GM18502 (cell line): ENCODE results near the gene CRNN.

Source experiments
- ATAC-seq: cut with Tn5 transposase; IDR thresholded peaks from one replicate; pipeline ENCODE4 v1.9.1; 2021; ENCODE audit warnings: mild to moderate bottlenecking; ENCODE audit not compliant: unreplicated experiment, poor library complexity

Gene CRNN

DNA sequence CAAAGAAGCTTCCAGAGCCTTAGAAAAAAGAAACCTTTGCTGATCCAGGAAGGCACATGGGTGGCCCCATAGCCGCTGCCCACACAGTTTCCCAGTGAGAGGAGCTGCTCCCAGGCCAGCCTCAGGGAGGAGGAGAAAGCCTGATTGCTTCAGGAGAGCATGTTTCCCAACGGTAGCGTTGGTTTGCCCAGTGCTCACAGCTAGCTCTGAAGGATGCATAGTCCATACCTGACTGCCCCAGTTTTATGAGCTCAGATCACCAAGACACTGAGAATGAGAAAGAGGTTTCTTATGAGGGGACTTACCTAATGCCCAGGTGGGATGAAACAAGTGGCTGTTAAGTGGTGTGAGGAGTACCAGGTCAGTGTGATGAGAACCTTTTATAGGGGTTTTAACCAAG, at the start of gene CRNN:
TSS of gene CRNN (minus strand) at position 355 of the 400 bp plus-strand sequence. CDS start 2,030 bp downstream, outside the sequence.
- no peak for ATAC-seq

DNA sequence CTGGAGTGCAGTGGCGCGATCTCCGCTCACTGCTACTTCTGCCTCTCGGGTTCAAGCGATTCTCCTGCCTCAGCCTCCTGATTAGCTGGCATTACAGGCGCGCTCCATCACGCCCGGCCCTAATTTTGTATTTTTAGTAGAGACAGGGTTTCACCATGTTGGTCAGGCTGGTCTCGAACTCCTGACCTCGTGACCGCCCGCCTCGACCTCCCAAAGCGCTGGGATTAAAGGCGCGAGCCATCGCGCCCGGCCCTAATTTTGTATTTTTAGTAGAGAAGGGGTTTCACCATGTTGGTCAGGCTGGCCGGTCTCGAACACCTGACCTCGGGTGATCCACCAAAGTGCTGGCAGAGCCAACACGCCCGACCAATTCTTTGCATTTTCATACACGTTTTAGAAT, 48.6 kb upstream of the CRNN start:
- no peak for ATAC-seq

DNA sequence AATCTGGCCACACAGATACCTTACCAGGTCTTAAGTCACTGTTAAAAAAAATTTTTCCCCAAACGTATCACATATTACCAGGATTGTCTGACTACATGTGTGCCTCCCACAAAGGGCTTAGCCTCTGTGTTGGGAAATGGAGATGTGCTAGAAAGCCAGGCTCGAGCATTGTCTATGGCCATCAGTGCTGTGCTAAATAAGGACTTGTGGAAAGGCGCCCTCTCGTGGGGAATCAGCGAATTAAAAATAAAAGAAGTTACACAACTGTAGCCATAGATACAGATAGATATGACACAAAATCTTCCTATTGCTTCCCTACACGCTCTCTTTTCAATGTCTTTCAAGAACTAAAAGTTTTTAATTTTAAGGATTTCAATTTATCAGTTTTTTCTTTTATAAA, 47.5 kb upstream of the CRNN start:
- no peak for ATAC-seq

DNA sequence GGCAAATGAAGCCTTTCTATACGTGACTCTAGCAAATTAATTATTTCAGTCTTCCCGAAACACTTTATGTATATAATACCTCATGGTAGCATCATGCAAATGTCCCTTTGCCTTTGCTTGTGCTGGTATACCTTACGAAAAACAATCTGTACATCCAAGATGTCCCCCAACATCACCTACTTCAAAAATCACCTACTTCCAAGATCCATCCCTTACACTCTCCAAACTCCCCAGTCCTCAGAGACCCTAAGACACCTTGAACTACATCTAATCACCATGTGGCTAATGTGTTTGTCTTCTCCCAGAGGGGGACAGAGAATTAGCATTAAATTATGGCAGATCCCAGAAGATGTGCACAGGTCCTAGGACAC, 46.5 kb upstream of the CRNN start:
- no peak for ATAC-seq

DNA sequence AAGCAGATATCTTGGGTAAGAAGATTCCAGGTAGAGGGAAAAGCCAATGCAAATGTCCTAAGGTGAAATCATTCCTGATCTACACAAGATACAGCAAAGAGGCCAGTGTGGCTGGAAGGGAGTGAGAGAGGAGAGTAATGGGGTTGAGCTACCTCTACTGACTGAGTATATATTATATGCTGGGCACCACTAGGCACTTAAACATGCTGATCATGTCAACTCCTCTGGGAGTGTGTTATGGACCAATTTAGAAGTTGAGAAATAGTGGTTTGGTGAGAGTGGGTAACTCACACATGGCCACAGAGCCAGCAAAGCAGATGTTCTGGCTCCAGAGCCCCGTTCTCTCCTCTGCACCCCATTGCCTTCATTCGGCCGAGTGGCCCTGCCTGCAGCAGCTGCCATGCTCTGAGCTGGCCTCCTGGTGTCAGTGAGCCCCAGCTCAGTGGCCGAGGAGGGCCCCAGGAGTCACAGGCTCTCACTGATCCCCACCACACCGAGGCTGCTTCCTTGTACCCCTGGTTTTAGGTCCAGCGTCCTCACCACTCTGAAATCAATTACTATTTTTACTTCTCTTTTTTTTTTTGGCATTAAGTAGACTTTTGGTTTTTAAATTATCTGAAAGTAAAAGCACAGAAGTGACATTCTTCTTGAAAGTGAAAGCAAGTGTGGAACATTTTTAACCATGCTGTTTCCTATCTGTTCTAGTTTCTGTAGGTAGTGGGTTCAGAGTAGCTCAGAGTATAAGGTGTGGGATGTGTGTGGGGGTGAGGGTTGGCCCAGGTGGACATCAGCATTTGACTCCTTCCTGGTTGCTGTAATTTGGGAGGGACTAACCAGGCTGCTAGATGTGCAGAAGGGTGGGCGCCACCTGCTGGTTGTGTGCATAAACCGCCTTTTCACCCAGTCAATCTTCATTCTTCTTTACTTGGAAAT, 45.8 kb upstream of the CRNN start:
- peak; percentile 91 for ATAC-seq

DNA sequence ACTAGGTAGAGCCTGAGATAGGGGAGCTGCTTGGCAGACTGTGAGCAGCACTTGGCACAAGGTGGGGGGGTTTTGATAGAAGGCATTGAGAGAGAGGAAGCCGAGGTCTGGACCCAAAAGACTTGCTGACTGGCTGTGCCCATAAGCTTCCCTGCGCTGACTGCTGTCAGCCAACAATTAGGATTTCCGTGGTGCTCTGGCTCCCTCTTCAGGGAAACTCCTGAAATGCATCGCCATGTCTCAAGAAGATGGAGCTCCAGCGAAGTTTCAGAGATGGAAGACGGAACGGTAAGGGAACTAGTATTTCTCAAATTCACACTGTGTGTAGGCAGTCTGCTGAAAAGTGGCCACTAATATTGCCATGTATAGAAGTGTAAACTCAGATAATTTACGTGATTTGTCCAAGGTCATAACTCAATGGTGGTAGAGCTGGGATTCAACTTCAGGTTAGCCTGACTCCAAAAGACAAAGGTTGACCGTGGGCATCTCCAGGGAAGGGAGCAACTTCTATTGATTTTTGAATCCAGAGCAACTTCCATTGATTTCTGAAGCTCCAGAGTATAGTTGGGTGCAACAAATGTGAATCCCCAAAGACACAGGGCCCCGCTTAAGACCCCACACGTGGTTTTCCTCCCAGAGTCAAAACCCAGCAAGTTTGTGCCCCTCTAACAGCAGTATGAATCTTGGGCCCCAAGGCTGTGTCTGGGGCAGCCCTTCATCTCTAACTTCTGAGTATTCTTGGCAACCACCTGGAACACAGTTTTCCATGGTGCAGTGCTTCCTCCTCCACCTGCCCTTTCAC, 44.5 kb upstream of the CRNN start:
- ATAC-seq, result no peak

DNA sequence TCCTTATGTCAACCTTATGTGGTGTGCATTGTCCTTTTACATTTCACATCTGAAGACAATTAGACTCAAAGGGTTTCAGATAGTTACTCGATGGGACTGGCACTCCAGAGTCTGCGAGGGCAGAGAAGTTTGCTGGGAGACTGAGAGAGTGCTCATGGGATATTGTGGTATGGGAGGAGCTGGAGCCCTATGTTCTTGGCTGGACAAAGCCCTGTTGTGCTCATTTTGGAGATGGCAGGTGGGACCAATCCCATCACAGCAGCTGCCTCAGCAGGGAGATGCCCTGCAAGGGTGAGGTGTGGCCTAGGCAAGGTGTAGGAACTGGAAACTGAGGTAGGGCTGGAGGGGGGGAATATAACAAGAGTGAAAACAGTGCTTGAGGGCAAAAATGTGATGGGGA, 43.5 kb upstream of the CRNN start:
- ATAC-seq, result no peak

DNA sequence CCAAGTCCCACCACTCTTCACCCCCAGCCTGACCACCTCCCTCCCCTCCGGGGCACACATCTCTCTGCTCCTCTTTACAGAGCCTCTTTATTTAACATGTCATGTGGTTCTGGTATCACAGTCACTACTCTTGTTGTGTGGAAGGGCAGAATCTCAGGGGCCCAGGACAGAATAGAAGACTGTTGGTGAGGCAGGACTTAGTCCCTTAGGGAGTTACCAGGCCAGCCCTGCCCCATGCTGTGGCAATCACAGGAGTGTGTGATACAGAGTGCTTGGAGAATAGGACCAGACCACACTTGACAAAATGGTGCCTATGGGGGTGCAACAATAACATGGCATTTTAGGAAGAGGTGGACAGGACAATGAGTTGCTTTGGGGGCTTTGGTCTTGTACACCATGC, 43.0 kb upstream of the CRNN start:
- no peak for ATAC-seq

DNA sequence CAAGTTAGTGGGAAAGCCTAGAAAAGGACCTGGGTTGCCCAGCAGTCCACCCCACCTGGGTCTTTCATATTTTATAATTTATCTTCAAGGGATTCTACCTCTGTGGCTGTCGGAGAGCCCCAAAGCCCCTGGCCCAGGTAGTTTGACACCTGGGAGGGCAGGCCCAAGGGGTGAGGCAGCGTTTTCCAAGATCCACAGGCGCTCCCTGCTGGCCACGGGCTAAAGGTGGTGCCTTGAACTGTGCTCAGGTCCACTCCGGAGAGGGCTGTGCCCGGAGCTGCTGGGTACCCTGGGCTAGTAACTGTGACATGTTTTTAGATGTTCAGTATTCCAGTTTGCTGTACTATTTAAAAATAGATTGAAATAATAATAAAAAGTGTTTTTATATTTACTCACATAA, 37.2 kb upstream of the CRNN start:
- ATAC-seq, result no peak

DNA sequence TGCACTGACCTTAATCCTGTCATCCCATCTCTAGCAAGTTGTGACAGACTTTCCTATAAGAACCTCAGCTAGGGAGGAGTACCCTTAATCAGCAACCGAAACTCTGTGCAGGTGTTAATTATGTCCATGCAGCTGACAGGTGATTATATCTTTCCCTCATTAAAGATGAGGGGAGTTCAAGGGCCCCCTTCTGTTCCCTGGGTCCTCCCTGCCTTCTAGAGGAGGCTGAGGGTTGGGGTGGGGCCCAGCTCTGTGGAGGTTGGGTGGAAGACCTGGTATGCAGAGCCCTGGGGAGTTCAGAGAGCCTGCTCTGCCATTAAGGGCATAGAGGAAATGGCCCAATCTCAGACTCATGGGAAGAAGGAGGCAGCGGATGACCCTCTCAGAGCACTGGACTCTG, 35.6 kb upstream of the CRNN start:
- ATAC-seq, result no peak

DNA sequence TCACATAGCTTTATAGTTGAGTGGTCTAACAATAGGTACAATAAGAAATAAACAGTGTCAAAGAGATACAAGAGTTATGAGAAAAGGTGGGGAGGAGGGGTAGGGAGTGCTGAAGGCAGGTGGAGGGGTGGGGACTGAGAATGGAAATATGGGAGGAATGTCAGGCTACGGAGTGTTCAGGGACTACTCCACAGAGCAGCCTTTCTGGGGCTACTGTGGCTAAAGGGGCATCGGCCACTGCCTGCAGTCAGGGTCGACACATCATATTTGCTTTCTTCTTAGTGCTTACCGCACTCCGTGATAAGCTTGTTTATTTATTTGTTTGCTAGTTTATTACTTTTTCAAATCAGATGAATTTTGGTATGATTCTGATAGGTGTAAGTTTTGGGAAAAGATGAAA, 34.4 kb upstream of the CRNN start:
- no peak for ATAC-seq

DNA sequence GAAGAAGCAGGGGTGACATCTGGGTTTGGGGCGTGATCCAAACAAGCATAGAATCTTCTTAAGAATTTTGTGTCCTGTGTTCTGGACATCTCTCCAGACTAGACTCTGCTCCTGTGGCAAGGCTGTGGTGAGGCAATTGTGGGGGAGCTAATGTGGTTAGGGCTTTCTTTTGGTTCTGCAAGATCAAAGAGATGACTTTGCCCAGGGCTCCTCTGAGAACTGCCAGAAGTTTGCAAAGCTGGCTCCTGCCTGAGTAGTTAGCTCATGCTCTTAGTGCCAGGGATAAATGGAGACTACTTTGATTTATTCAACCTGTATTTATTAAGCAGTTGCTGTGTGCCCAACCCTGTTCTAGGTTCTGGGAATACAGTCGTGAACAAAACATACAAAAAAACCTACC, 34.0 kb upstream of the CRNN start:
- ATAC-seq, result no peak

DNA sequence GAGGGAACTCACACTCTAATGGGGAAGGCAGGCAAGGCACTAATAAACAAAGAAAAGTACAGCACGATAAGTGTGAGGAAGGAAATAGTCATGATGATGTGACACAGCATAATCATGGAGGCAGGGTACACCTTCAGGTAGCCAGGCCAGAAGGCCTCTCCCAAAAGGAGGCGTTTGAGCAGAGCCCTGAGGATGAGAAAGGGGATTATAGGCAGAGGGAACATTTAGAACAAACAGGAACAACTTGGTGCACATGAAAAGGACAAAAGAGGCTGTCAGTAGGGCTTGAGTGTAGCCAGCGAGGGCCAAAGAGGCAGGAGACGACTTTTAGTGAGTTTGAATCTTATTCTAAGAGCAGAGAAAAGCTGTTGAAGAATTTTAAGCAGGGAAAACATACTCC, 33.4 kb upstream of the CRNN start:
- no peak for ATAC-seq

DNA sequence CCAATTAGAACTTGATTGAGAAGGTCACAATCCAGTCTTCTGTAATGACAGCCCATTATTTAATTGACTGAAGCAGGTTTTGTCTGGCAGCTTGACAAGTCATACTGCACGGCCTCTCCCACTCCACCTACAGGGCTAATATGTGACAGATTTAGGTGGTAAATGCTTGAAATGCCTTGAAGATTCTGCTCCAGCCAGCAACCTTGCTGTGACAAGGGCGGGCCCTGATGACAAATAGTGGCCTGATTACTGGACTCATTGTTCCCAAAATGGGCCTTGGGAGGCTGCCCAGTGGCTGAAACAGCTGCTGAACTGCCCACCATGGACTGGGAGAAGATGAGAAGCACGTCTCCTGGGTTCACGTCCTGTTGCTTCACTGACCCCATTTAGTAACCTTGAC, 30.0 kb upstream of the CRNN start:
- no peak for ATAC-seq

DNA sequence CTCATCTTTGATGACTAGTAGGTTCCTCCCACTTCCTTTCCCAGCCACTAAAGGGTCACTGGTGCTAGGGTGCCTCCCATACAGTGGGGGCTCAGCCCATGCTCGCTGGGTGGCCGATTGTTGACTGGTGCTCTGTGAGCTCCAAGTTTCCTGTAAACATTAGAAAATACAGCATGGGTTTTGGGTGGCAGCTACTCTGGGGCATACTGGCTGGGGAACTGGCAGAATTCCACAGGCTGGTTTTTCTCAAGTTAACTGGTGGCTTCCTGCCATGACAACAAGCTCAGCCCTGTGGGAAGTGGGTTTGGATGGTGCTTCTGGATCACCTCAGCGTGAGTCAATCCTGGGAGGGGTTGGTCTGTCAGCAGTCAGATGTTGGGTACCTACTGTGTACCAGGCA, 28.7 kb upstream of the CRNN start:
- ATAC-seq, result no peak

DNA sequence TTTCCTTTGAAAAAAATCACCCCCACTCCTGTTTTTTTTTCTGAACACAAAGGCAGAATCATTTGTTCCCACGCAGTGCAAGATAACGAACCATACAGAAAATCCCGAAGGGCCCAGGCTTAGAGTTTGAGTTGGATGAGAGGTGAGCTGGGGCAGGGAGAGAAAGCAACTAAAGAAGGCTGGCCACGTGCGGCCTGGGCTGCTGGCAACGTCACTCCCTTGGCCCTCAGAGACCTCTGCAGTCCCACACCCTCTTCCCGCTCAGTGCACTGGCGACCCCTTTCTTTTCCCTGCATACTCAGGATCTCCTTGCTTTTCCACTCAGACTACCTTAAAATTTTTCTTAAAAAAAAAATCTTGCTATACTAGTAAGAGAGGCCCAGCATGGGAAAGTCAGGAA, 28.2 kb upstream of the CRNN start:
- no peak for ATAC-seq

DNA sequence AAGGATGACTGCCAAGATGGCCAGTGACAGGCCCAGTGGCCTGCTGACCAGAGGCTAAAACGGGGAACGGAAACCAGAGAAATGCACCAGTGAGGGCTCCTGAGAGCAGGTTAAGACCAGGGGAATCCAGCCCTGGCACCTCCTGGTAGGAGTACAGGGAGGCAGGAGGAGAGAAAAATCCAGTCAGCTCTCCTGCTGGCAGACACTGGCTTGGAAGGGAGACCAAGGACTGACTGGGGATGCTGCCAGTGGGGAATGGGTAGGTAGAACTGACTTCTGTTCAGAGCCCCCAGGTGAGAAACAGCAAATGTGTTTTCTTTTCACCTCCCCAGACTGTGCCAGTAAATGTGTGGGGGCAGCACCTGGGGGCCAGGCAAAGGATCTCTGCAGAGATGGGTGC, 27.7 kb upstream of the CRNN start:
- no peak for ATAC-seq

DNA sequence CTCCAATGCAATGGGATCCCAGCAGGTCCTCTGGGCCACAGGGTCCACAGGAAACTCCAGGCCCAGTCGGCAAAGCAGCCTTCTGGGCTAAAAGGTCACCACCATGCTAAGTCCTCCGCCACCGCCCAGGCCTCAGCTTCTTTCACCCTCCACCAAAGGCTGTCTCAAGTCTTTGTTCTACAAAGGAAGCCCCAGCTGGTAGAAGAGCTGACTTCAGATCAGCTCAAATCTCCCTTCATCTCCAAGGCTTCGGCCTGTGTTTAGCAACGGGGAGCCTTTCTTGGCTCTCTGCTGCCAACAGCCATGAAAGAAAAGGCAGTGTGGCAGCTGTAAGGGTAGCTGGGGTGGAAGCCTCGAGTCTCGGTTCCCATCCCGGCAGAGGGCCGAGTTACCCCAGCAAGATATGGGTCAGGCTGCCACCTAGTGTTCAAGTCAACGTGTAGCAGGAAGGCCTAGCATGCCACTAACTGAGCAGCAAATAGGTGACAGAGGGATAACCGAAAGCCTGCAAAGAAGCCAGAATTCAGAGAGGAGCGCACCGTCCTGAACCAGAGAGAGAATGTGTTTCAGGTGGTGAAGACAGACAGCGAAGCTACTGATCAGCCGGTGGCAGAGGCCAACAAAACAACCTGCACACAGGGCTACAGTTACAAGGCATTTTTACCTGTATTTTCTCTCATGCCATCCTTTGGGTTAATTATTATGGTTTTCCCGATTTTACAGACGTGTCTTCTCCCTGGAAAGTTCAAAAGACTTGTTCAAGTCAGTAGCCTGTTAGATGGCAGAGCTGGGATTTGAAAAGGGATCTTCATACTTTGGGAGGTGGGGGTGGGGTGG, 26.8 kb upstream of the CRNN start:
- peak; percentile 82 for ATAC-seq

DNA sequence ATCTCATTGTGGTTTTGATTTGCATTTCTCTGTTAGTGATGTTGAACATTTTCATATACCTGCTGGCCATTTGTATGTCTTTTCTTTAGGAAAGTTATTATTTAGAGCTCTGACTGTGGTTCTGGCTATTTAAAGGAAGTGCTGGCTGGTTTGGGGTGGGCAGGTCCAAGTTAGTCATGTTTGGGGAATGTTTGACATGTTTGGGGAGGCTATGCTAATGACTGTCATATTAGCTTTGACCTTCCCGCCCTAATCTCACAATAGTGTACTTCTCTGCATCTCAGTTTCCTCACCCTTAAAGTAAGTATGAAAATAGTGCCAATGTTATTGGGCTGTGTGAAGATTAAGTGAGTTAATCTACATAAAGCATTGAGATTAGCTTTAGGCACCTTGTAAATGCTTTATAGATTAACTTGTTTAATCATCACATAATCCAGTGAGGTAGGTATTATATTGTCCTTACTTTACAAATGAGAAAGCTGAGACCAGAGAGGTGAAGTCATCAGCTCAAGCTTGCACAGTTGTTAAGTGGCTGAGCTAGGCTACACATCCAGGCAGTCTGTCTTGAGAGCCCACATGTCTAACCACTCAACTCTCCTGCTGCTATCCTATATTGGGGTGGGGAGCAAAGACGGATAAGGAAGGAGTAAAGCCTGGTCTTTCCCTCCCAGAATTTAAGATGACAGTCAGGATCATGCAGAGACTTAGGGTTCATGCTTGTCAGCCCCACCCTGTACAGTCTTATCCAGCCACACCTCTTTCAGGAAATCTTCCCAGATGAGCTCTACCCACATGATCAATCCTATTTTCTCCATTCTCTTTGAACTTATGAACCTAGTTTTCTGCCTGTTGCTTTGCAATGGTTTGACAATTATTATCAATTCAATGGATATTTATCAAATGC, 22.8 kb upstream of the CRNN start:
- no peak for ATAC-seq

DNA sequence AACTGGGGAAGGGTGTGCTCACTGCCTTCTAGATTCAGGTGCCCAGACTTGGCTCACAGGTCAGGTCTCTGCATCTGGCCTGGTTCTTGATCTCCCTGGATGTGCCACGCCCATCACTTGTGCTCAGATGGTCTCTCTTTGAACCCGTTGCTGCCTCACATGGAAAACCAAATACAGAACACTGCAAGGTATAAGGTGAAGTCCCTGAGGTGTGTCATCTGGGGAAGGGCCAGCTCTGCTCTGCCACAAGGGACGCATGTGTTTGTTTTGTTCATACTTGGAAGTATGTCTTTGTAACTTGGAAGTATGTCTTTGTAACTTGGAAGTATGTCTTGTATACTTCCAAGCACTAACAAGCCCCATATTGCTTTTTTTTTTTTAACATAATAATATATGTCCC, 13.4 kb upstream of the CRNN start:
- ATAC-seq, result no peak
